KG1 (cell line): ENCODE data around the gene RPS27A.
"Not testable (repeated sequence)": the region's sequence is repeated elsewhere in the genome, so short reads cannot be mapped to it uniquely, and the experiment has no call there.

ENCODE experiments used
- DNase-seq: peaks from one replicate; lab custom pipeline; 2025; lab: John Stamatoyannopoulos, UW

Gene RPS27A

GRCh38 chr2:55232084-55232862 lies at the start of gene RPS27A, which contains the start of gene CLHC1:
Gene RPS27A (plus strand): TSS chr2:55232688. CDS start chr2:55232825, 137 bp downstream.
Gene CLHC1 (minus strand): TSS chr2:55232293. CDS start chr2:55222411, 9,882 bp downstream.
- peak; percentile 85 for DNase-seq

GRCh38 chr2:55186837-55187236 lies 45.7 kb upstream of the RPS27A start:
- not testable (repeated sequence) for DNase-seq

GRCh38 chr2:55191888-55192287 lies 40.6 kb upstream of the RPS27A start:
- not testable (repeated sequence) for DNase-seq

- DNase-seq = no peak
Measured at GRCh38 chr2:55196526-55196925, 36.0 kb upstream of the RPS27A start.

GRCh38 chr2:55200416-55200815 lies 32.1 kb upstream of the RPS27A start:
- DNase-seq = no peak

GRCh38 chr2:55204536-55204935 lies 28.0 kb upstream of the RPS27A start:
- no peak for DNase-seq

GRCh38 chr2:55204950-55205349 lies 27.5 kb upstream of the RPS27A start:
- DNase-seq = no peak

GRCh38 chr2:55213822-55214221 lies 18.7 kb upstream of the RPS27A start:
- no peak for DNase-seq

- DNase-seq = no peak
Measured at GRCh38 chr2:55223958-55224760, 8.3 kb upstream of the RPS27A start.

- no peak for DNase-seq
Measured at GRCh38 chr2:55224761-55225261, 7.7 kb upstream of the RPS27A start.

- DNase-seq = no peak
Measured at GRCh38 chr2:55225481-55226020, 6.9 kb upstream of the RPS27A start.

GRCh38 chr2:55227437-55228225 lies 4.9 kb upstream of the RPS27A start:
- not testable (repeated sequence) for DNase-seq

- DNase-seq = no peak
Measured at GRCh38 chr2:55228226-55228563, 4.3 kb upstream of the RPS27A start.

- DNase-seq = no peak
Measured at GRCh38 chr2:55229221-55229620, 3.3 kb upstream of the RPS27A start.

- DNase-seq = no peak
Measured at GRCh38 chr2:55230551-55230950, 1.9 kb upstream of the RPS27A start.

- no peak for DNase-seq
Measured at GRCh38 chr2:55231546-55232083, 873 bp upstream of the RPS27A start.

GRCh38 chr2:55232863-55233657 lies 572 bp downstream of the RPS27A start:
- no peak for DNase-seq

- no peak for DNase-seq
Measured at GRCh38 chr2:55233658-55233940, 1.1 kb downstream of the RPS27A start.

- DNase-seq = no peak
Measured at GRCh38 chr2:55235724-55236538, 3.4 kb downstream of the RPS27A start.

- no peak for DNase-seq
Measured at GRCh38 chr2:55236992-55237543, 4.6 kb downstream of the RPS27A start.
